OCI-LY7 (cell line): ENCODE measurements around the gene PGD. TPM values are rescaled to one million over a fixed set of nuclear protein-coding genes. Genes with fewer than 3 reads are reported as not detected.

Experiments
- BruUV-seq: library from RNA; stranded (reverse); fragments of 400-500 nt; replicated peaks from 2 replicates; lab custom pipeline; 2021; lab: Mats Ljungman, UMichigan
- CTCF ChIA-PET: fragments of 300-600 bp; sonication (Branson Sonifier 250); formaldehyde crosslinking; loops from one replicate; lab custom pipeline; 2022; ENCODE audit warnings: antibody characterized with exemption; ENCODE audit not compliant: unreplicated experiment; lab: Charles Lee
- POLR2A ChIA-PET: fragments of 300-600 bp; sonication (Branson Sonifier 250); formaldehyde crosslinking; loops from one replicate; lab custom pipeline; 2022; ENCODE audit warnings: antibody characterized with exemption; lab: Charles Lee
- DNase-seq: peaks from one replicate; pipeline ENCODE4 v3.0.0-alpha.2; 2015; ENCODE audit warnings: low spot score
- H2AFZ ChIP-seq: fragments of 200-600 bp; sonication (generic), shearing (Covaris generic); 2 replicates; pipeline ENCODE4 v1.6.1; 2014; ENCODE audit warnings: mild to moderate bottlenecking, antibody characterized with exemption, low read length, moderate library complexity
- H3K27ac ChIP-seq: fragments of 200-600 bp; sonication (generic); 2 replicates; pipeline ENCODE4 v1.5.1; 2014; ENCODE audit warnings: mixed run types, low read depth, mild to moderate bottlenecking, moderate library complexity, low read length, inconsistent platforms; ENCODE audit not compliant: poor library complexity, severe bottlenecking
- H3K36me3 ChIP-seq: fragments of 200-600 bp; sonication (generic); 2 replicates; pipeline ENCODE4 v1.6.1; 2014; ENCODE audit warnings: mild to moderate bottlenecking, antibody characterized with exemption, low read length, moderate library complexity, mixed read lengths; ENCODE audit not compliant: insufficient read depth
- H3K4me1 ChIP-seq: fragments of 200-600 bp; sonication (generic); 2 replicates; pipeline ENCODE4 v1.5.1; 2014; ENCODE audit warnings: mild to moderate bottlenecking, low read length; ENCODE audit not compliant: insufficient read depth, poor library complexity, severe bottlenecking
- H3K4me2 ChIP-seq: fragments of 200-600 bp; sonication (generic); 2 replicates; pipeline ENCODE4 v1.6.1; 2014; ENCODE audit warnings: mild to moderate bottlenecking, low read length
- H3K4me3 ChIP-seq: fragments of 200-600 bp; sonication (generic); 2 replicates; pipeline ENCODE4 v1.5.1; 2014; ENCODE audit warnings: mild to moderate bottlenecking, low read depth, low read length; ENCODE audit not compliant: poor library complexity, severe bottlenecking
- H3K79me2 ChIP-seq: fragments of 200-600 bp; sonication (generic); 2 replicates; pipeline ENCODE4 v1.6.1; 2016; ENCODE audit warnings: low read depth, mild to moderate bottlenecking, low read length, moderate library complexity, mixed read lengths; ENCODE audit not compliant: insufficient read depth
- H3K9me2 ChIP-seq: fragments of 200-600 bp; sonication (generic); 2 replicates; pipeline ENCODE4 v1.6.1; 2016; ENCODE audit warnings: mild to moderate bottlenecking, low read length, mixed read lengths; ENCODE audit not compliant: insufficient read depth
- H3K9me3 ChIP-seq: fragments of 200-600 bp; sonication (generic); 2 replicates; pipeline ENCODE4 v1.6.1; 2014; ENCODE audit warnings: mild to moderate bottlenecking, mixed run types, low read length, mixed read lengths
- H4K20me1 ChIP-seq: fragments of 200-600 bp; sonication (generic); 2 replicates; pipeline ENCODE4 v1.6.1; 2014; ENCODE audit warnings: mild to moderate bottlenecking, antibody characterized with exemption, low read length, moderate library complexity, mixed read lengths; ENCODE audit not compliant: insufficient read depth
- CTCF ChIP-seq: fragments of 200-600 bp; sonication (generic); conservative IDR thresholded peaks from 2 replicates; pipeline ENCODE4 v1.5.1; 2014; ENCODE audit warnings: mild to moderate bottlenecking, antibody characterized with exemption, low read length, moderate library complexity, mixed read lengths
- EZH2phosphoT487 ChIP-seq: fragments of 200-600 bp; sonication (generic); IDR thresholded peaks from 2 replicates; pipeline ENCODE4 v1.6.1; 2018; ENCODE audit warnings: low read depth, borderline replicate concordance, mild to moderate bottlenecking, mixed run types, antibody characterized with exemption, low read length, moderate library complexity, mixed read lengths
- intact Hi-C: fragments of 100-400 bp; cut with micrococcal nuclease; formaldehyde crosslinking; loops from one replicate; pipeline ENCODE4 v1.10.0; 2022; ENCODE audit not compliant: unreplicated experiment
- total RNA-seq, 2 experiments: library from RNA; depleted of rRNA in 1 of 2; stranded (reverse); fragments of >200 nt in 1 of 2; shearing (Covaris generic) in 1 of 2; gene quantifications; 2 replicates each; pipeline ENCODE4 v1.2.3, GENCODE V29; 2014 to 2022

The PGD gene
- total RNA-seq, 2 experiments from 2014 or later: 69.3 to 157 TPM

GRCh38 chr1:10430216-10431069 lies 31.6 kb downstream of the PGD start, which contains the start of gene CENPS:
TSS of gene CENPS (plus strand) at chr1:10430433. CDS start at chr1:10430518, 85 bp downstream.
- ChIA-PET POLR2A (interaction anchor here (0.6 kb wide), 1 partner anchor 13 kb away, joined by 4 read pairs; no protein-coding TSS in a partner anchor), CTCF (interaction anchor here (1.0 to 1.2 kb wide), 2 partner anchors 30 to 63 kb away, joined by 4 to 6 read pairs; no protein-coding TSS in a partner anchor)
- H3K36me3 ChIP-seq: no peaks in the 10 kb centered on the region; the same call in 1 of the 2 replicates
- TF ChIP-seq EZH2phosphoT487 (no peak), CTCF (peak; percentile 89)
- H3K79me2 ChIP-seq: no peaks in the 10 kb centered on the region; the same call in 1 of the 2 replicates
- H3K27ac ChIP-seq: peak within 1 kb of the TSS; percentile 67
- no peaks in the 10 kb centered on the region for H3K9me2 ChIP-seq
- peak within 1 kb of the TSS; percentile 58; the same call in 1 of the 2 replicates for H2AFZ ChIP-seq
- H3K4me3 ChIP-seq: peak within 1 kb of the TSS; percentile 78
- no peaks in the 10 kb centered on the region for H3K9me3 ChIP-seq
- intact Hi-C loops: loop anchor here (1.0 kb wide), 2 partner anchors 42 to 64 kb away; partner anchors contain the start of gene DFFA
- peak within 1 kb of the TSS; percentile 74 for H3K4me2 ChIP-seq
- H3K4me1 ChIP-seq: peaks cover 32% of the 10 kb centered on the region
- DNase-seq: peak; percentile 93
- BruUV-seq: TSS peak; percentile 83
- H4K20me1 ChIP-seq: no peaks in the 10 kb centered on the region

DNA sequence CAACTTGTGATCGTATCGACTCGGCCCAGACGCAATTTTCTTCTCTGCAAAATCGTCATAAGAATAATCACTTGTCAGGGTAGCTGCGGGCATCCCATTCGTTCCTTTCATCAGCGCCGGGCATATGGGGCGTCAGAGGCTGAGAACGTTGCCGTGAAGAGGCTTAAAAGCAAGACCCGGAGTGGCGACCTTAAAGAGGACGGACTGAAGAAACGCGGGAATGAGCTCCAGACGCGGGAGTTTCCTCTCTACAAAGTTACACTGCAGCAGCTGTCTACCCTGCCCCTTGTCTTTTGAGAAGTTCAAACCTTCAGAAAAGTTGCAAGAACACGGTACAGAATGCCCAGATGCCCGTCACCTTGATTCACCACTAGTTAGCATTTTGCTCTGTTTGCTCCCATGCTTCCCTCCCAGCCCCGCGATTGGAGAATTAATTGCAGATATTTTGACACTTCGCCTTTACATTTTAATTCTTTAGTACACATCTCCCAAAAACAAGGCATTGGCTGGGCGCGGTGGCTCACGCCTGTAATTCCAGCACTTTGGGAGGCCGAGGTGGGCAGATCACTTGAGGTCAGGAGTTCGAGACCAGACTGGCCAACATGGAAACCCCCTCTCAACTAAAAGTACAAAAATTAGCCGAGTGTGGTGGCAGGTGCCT lies 32.3 kb downstream of the PGD start:
- H3K4me1 ChIP-seq: peaks cover 32% of the 10 kb centered on the region
- TF ChIP-seq CTCF: no peak
- no peak for TF ChIP-seq EZH2phosphoT487
- TSS peak; percentile 80 for BruUV-seq
- H3K4me2 ChIP-seq: peak overlapping the region; percentile 74
- H3K79me2 ChIP-seq: no peaks in the 10 kb centered on the region; the same call in 1 of the 2 replicates
- H3K9me2 ChIP-seq: no peaks in the 10 kb centered on the region
- H3K36me3 ChIP-seq: no peaks in the 10 kb centered on the region; the same call in 1 of the 2 replicates
- intact Hi-C loops: no loop called here
- peak overlapping the region; percentile 67 for H3K27ac ChIP-seq
- no peaks in the 10 kb centered on the region for H3K9me3 ChIP-seq
- POLR2A ChIA-PET: no interaction called here
- DNase-seq: peak; percentile 33
- H2AFZ ChIP-seq: peak overlapping the region; percentile 58; the same call in 1 of the 2 replicates
- H3K4me3 ChIP-seq: peak overlapping the region; percentile 78
- no peaks in the 10 kb centered on the region for H4K20me1 ChIP-seq
- CTCF ChIA-PET: no interaction called here
